C4-2B (cell line): ENCODE results near the gene GNLY.

Experiments
- H3K27ac ChIP-seq: fragments of 450-650 bp; 2 replicates; pipeline ENCODE4 v1.5.1; 2017
- CTCF ChIP-seq: fragments of 450-650 bp; conservative IDR thresholded peaks from 2 replicates; pipeline ENCODE4 v1.5.1; 2017; ENCODE audit warnings: mild to moderate bottlenecking
- ZFX ChIP-seq: fragments of 450-650 bp; IDR thresholded peaks from 2 replicates; pipeline ENCODE4 v1.6.1; 2017

Gene GNLY

GRCh38 chr2:85706063-85706462 lies 11.9 kb downstream of the GNLY start:
- TF ChIP-seq ZFX: no peak
- no peak for TF ChIP-seq CTCF
- H3K27ac ChIP-seq: no peak overlapping the region

GRCh38 chr2:85706599-85707296 lies 12.6 kb downstream of the GNLY start:
- TF ChIP-seq CTCF (no peak), ZFX (no peak)
- 0 out of 2 replicates have a peak overlapping the region, but pooled peaks have one; percentile 3 for H3K27ac ChIP-seq

- TF ChIP-seq ZFX (no peak), CTCF (peak; percentile 90)
- H3K27ac ChIP-seq: no peak overlapping the region
Measured at GRCh38 chr2:85707304-85707703, 13.1 kb downstream of the GNLY start.

- TF ChIP-seq ZFX (no peak), CTCF (no peak)
- H3K27ac ChIP-seq: no peak overlapping the region
Measured at GRCh38 chr2:85708641-85709040, 14.5 kb downstream of the GNLY start.

GRCh38 chr2:85709401-85709811 lies 15.2 kb downstream of the GNLY start:
- TF ChIP-seq ZFX (no peak), CTCF (no peak)
- H3K27ac ChIP-seq: peak overlapping the region; percentile 37

- H3K27ac ChIP-seq: peak overlapping the region; percentile 1; the same call in 1 of the 2 replicates
Measured at GRCh38 chr2:85710687-85711577, 16.8 kb downstream of the GNLY start.

More at GRCh38 chr2:85710687-85711577, 16.8 kb downstream of the GNLY start:
- TF ChIP-seq ZFX (no peak), CTCF (no peak)
